ENCODE measurements around the gene PPARA.

DNA sequence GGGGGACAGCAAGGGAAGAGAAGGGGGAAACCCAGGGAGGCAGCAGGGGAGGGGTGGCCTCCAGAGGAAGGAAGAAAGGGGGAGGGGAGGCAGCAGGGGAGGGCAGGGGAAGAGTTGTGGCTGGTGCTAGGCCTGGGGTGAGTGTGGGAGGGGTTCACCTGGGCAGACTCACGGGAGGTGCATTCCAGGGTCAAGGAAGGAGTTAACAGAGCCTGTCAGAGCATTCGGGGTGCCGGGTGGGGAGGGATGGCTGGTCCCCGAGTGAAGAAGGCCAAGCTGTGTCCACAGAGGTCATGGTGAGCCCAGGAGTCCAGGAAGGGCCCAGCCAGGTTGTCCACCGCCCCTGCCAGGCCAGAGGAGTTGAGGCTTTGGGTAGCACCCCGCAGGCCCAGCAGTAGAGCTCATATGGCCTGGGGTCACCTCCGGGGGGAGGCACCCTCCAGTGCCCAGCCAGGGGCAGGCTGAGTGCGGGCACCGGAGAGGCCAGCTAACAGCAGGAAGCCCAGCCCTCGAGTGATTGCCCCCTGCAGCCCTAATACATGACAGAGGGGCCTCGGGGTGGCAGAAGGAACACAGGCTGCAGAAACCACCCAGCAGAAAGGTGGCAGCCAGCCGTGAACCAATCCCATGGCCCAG, 31.1 kb upstream of the PPARA start:
- TF ChIP-seq POLR2A (IDR thresholded peaks at IDR 0.05) (no peak), CTCF (IDR thresholded peaks at IDR 0.05) (no peak)
